AG09319 (cell line): ENCODE results near the gene LY86.
A peak's percentile ranks its signal among the peaks of the same experiment; 100 is the strongest.

Experiments
- DNase-seq: peaks from one replicate; pipeline ENCODE4 v3.0.0-alpha.2; 2010; ENCODE audit warnings: low read depth; ENCODE audit errors: extremely low read depth
- CTCF ChIP-seq: IDR thresholded peaks from 2 replicates; pipeline ENCODE4 v1.5.1; 2011; ENCODE audit warnings: low read depth, mild to moderate bottlenecking, inconsistent platforms, low read length, moderate library complexity

LY86 gene

DNA sequence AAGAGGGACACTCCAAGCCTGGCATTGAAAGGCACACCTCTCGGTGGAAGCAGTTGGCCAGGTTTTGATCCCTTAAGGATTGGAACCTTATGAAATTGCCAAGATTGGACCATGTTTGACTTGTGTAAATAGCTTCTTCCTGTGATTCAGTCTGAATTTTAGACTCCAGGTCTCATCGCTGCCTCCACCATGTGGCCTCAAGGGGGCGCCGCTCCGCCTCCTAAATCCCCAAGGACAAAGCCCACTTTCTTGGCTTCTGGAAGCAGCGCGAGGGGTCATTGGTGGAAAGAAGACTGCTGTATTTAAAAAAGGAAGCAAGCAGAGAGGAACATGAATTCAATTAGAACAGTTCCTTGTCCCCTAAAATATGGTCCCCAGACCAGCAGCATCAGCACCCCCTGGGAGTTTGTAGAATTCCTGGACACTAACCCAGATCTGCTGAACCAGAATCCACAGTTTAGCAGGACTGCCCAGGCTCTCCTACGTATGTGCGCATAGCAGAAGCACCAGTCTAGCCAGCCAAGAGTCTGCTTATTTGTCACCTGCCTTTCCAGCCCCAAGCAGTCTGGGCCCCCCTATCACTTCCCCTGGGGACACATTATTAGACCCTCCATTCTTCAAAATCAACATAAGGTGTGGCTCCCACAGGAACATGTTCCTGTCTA, 108.5 kb downstream of the LY86 start:
- TF ChIP-seq CTCF: peak; percentile 50
- DNase-seq: no peak

DNA sequence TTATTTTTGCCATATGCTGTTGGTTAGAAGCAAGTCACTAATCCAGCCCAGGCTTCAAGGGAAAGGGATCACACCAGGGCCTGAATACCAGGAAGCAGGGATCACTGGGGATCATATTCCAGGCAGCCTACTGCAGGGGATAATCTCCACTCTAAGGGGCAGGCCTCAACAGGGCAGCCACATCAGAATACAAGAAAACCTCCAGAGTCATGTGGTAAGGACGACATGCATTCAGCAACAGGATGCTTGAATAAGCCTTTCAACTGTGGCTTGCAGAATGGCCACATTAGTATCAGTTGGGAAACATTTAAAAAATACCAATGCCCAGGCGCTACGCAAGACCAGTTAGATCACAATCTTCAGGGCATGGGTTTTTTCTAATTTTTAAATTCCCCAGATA, 109.1 kb downstream of the LY86 start:
- no peak for TF ChIP-seq CTCF
- no peak for DNase-seq

DNA sequence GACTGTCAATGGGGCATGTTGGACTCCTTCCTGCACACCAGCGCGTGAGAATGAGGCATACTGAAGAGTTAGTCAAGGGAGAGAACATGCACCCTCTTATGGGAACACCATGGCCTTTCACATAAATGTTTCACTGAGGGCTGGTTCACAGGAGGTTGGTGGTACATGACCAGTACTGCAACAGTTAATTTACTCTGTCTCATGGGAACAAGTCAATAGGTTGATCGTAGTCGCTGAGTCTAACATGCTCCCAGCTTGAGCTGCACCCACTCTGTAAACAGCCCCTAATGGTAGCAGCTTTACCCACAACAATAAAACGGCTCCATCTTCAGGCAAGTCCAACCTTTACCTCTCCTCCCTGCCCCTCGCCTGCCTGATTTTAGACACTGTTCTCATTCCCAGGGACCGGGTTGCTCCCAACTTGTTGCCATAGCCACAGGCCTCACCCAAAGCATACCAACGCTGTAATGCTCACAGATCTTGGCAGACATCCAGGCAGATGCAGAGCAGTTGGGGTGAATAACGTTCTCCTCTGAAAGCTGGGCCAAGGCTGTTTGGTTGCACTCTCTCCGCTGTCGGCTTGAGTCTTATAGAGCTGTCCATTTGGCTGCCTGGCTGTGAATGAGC, 111.3 kb downstream of the LY86 start:
- DNase-seq: peak; percentile 88

GRCh38 chr6:6700407-6701270, 112.1 kb downstream of the LY86 start:
- no peak for DNase-seq
- no peak for TF ChIP-seq CTCF

More for the DNA sequence above, 111.3 kb downstream of the LY86 start:
- TF ChIP-seq CTCF: no peak; the same call in 1 of the 2 replicates

DNA sequence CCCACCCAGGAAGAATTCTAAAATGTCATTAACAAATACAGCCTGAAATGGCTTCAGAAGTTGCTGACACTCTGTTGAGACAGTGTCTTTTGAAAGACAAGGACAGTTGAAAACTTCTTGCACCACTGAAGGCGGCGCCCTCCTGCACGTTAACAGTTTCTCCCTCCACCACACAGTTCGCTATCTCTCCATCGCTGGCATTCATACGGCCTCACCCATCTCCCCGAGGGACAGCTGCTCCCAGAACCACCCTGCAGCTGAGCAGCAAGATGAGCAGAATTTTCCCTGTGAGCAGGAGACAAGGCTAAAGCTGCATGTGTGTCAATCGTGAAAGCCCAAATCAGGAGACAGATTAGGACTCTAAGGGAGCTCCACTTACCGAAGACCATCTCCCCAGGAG, 113.3 kb downstream of the LY86 start:
- TF ChIP-seq CTCF: no peak

GRCh38 chr6:6703699-6704098, 115.2 kb downstream of the LY86 start:
- TF ChIP-seq CTCF: no peak
- no peak for DNase-seq

More for the DNA sequence above, 113.3 kb downstream of the LY86 start:
- DNase-seq: no peak
